Measurements from ENCODE around the gene COL9A3.

The COL9A3 gene

DNA sequence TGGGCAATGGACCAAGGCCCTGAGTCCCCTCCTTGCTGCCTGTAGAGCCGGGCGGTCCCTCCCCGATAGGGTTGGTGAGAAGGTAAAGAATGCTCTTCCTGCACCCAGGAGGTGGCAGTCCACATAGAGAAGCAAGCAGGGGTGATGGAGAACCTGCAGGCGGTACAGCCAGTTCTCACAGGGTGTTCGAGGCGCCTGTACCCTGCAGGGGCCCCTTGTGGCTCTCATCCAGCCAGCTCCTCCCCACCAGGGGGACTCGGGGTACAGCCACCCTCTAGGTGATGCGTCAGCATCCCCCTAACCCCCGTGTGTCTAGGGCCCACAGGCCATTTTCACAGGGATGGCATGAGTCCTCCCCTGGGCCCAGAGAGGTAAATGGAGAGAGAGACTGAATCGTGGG, 5.1 kb upstream of the COL9A3 start:
- Mint-ChIP-seq H3K4me3 (no peak overlapping the region), H3K4me1 (peaks cover 44% of the 10 kb centered on the region), H3K9me3 (no peaks in the 10 kb centered on the region), H3K27me3 (peaks cover 24% of the 10 kb centered on the region), H3K27ac (no peak overlapping the region)
- DNase-seq = no peak
- ATAC-seq = no peak

DNA sequence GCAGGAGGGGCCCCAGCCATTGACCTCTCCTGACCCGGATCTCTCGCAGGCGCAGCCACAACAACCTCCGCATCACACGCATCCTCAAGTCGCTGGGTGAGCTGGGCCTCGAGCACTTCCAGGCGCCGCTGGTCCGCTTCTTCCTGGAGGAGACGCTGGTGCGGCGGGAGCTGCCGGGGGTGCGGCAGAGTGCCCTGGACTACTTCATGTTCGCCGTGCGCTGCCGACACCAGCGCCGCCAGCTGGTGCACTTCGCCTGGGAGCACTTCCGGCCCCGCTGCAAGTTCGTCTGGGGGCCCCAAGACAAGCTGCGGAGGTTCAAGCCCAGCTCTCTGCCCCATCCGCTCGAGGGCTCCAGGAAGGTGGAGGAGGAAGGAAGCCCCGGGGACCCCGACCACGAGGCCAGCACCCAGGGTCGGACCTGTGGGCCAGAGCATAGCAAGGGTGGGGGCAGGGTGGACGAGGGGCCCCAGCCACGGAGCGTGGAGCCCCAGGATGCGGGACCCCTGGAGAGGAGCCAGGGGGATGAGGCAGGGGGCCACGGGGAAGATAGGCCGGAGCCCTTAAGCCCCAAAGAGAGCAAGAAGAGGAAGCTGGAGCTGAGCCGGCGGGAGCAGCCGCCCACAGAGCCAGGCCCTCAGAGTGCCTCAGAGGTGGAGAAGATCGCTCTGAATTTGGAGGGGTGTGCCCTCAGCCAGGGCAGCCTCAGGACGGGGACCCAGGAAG, 4.5 kb upstream of the COL9A3 start:
- Mint-ChIP-seq H3K27me3 (peaks cover 24% of the 10 kb centered on the region), H3K4me3 (no peak overlapping the region), H3K9me3 (no peaks in the 10 kb centered on the region), H3K27ac (no peak overlapping the region), H3K4me1 (peaks cover 38% of the 10 kb centered on the region)
- ATAC-seq (no peak), DNase-seq (no peak)

DNA sequence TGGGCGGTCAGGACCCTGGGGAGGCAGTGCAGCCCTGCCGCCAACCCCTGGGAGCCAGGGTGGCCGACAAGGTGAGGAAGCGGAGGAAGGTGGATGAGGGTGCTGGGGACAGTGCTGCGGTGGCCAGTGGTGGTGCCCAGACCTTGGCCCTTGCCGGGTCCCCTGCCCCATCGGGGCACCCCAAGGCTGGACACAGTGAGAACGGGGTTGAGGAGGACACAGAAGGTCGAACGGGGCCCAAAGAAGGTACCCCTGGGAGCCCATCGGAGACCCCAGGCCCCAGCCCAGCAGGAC, 4.0 kb upstream of the COL9A3 start:
- H3K27ac Mint-ChIP-seq = no peak overlapping the region
- no peak for DNase-seq
- H3K4me3 Mint-ChIP-seq = no peak overlapping the region
- H3K9me3 Mint-ChIP-seq = no peaks in the 10 kb centered on the region
- no peak for ATAC-seq
- peaks cover 29% of the 10 kb centered on the region for H3K27me3 Mint-ChIP-seq
- H3K4me1 Mint-ChIP-seq = peaks cover 33% of the 10 kb centered on the region

DNA sequence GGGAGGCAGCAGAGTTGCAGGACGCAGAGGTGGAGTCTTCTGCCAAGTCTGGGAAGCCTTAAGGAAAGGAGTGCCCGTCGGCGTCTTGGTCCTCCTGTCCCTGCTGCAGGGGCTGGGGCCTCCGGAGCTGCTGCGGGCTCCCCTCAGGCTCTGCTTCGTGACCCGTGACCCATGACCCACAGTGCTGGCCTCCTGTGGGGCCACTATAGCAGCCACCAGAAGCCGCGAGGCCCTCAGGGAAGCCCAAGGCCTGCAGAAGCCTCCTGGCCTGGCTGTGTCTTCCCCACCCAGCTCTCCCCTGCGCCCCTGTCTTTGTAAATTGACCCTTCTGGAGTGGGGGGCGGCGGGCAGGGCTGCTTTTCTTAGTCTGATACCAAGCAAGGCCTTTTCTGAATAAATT, 3.3 kb upstream of the COL9A3 start:
- H3K4me3 Mint-ChIP-seq = no peak overlapping the region
- H3K4me1 Mint-ChIP-seq = peaks cover 27% of the 10 kb centered on the region
- H3K27me3 Mint-ChIP-seq = peaks cover 36% of the 10 kb centered on the region
- no peaks in the 10 kb centered on the region for H3K9me3 Mint-ChIP-seq
- H3K27ac Mint-ChIP-seq = no peak overlapping the region
- DNase-seq = no peak
- ATAC-seq = no peak

DNA sequence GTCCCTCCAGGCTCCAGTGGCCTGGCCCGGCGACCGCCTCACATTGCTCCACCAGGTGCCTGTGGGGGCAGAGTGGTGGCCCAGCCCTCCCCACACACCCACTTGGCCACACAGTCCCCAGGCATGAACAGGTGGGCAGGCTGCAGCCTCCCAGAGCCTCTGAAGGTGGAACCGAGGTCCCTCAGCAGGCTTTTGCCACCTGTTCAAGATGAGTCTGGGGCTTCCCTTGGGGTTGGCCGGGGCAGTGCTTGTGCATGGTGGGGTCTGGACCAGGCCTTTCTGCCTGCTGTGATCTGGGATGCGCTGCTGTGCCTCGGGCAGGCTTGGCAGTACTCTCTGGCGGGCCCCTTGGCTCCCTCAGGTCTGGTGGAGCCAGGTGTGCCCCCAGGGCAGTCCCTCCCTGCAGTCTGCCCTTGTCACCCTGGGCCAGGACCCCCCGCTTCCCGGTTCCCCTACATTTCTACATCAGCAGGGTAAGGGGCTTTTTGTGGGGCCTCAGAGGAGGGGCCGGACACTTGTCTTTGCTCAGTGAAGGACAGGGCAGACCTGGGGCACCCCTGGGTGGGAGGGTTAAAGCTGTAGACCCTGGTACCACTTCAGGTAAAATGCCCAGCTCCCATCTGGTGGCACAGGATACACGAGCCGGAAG, 2.7 kb upstream of the COL9A3 start:
- ATAC-seq (peak; percentile 21), DNase-seq (no peak)
- Mint-ChIP-seq H3K27ac (no peak overlapping the region), H3K4me3 (no peak overlapping the region), H3K9me3 (no peaks in the 10 kb centered on the region), H3K4me1 (peaks cover 27% of the 10 kb centered on the region), H3K27me3 (peaks cover 42% of the 10 kb centered on the region)

DNA sequence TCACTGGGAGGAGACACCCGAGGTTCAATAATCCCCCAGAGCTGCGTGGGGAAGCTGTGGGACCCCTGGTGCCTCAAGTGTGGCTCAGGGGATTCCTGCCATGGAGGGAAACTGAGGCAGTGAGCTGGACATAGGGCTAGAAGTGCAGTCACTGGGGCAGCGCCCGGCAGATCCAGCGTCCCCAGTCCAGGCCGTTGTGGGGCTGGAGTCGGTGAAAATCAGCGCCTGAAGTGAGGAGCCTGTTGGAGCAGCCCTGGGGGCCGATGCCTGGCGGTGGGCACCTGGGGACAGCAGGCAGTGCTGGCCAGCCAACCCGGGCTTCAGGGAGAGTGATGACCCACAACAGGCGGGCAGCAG, 2.2 kb upstream of the COL9A3 start:
- DNase-seq = no peak
- no peak overlapping the region for H3K27ac Mint-ChIP-seq
- no peaks in the 10 kb centered on the region for H3K9me3 Mint-ChIP-seq
- H3K27me3 Mint-ChIP-seq = peaks cover 47% of the 10 kb centered on the region
- no peak for ATAC-seq
- H3K4me3 Mint-ChIP-seq = no peak overlapping the region
- peaks cover 27% of the 10 kb centered on the region for H3K4me1 Mint-ChIP-seq

DNA sequence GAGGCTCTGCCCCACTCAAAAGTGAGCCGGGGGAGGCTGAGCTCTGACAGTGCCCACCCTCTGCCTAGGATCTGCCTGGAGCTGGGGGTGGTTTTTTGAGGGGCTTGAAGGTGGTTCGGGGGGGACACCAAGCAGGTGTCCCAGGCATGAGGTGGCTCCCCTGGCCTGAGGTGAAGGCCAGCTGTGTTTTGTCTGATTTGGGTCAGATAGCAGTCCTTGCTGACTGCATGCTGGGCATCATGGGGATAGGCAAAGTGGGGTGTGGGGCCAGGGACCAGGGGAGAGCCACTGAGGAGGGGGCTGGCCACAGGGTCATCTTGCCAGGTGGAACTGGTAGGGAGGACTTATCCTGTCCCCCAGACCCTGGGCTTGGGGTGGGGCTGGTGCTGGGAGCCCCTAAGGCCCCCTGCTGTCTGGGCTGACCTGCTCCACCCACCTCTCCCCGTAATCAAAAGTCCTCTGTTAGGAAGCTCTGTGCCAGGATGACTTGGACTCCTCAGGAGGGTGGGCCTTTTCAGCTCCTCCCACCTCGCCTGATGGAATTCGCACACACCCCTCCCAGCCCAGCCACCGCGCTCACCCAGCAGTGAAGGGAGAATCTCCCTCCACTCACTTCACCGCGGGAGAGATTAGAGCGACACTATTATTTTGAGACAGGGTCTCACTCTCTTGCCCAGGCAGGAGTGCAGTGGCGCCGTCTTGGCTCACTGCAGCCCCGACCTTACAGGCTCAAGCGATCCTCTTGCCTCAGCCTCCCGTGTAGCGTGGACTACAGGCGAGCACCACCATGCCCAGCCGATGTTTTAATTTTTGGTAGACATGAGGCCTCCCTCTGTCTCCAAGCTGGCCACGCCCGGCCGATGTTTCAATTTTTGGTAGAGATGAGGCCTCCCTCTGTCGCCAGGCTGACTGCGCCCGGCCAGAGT, 1.5 kb upstream of the COL9A3 start:
- Mint-ChIP-seq H3K9me3 (no peaks in the 10 kb centered on the region), H3K27me3 (peaks cover 54% of the 10 kb centered on the region), H3K4me3 (peak overlapping the region in 1 of 2 donors; percentile 41), H3K4me1 (peaks cover 27% of the 10 kb centered on the region), H3K27ac (peak overlapping the region in 1 of 2 donors; percentile 43)
- no peak for DNase-seq
- ATAC-seq = peak; percentile 31

DNA sequence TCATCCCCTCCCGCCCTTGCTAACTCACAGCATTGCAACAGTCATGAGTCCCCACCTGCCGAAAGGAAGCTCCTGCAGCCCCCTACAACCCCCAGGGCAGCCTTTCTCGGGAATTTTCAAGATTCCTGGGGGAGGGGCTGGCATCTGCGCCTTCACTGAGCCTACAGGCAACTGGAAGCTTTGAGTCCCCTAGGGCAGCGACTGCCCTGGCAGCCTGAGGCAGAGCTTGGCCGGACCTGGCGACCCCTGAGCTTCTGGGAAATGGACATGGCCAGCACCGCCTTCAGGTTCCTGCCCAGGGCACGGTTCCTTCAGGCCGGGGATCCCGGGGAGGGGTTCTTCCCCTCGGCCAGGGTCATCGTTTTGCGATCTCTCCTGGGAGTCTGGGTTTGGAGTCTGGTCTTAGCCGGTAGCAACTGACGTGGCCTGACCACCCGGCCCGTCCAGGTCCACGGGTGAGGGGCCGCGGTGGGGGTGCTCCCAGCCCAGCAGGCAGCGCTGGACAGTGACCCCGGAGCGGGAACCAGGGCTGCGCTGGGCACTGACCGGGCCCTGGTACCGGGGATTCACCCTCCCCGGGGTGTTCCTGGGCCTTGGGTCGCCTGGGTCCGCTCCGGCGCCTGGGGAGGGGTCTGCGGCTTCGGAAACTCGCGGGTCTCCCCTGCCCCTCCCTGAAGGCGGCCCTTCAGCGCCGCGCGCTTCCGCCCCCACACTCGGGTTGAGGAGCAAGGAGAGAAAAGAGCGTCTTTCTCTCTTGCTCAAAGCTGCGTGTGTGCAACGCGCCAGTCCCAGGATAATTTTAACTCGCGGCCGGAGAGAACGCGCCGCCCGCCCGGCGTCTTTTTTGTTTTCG, 593 bp upstream of the COL9A3 start:
- DNase-seq (no peak), ATAC-seq (no peak)
- H3K27ac Mint-ChIP-seq = peak overlapping the region in 1 of 2 donors; percentile 48
- H3K4me3 Mint-ChIP-seq = peak overlapping the region; percentile 54 to 56
- H3K27me3 Mint-ChIP-seq = peaks cover 57% of the 10 kb centered on the region
- peaks cover 27% of the 10 kb centered on the region for H3K4me1 Mint-ChIP-seq
- H3K9me3 Mint-ChIP-seq = no peaks in the 10 kb centered on the region

DNA sequence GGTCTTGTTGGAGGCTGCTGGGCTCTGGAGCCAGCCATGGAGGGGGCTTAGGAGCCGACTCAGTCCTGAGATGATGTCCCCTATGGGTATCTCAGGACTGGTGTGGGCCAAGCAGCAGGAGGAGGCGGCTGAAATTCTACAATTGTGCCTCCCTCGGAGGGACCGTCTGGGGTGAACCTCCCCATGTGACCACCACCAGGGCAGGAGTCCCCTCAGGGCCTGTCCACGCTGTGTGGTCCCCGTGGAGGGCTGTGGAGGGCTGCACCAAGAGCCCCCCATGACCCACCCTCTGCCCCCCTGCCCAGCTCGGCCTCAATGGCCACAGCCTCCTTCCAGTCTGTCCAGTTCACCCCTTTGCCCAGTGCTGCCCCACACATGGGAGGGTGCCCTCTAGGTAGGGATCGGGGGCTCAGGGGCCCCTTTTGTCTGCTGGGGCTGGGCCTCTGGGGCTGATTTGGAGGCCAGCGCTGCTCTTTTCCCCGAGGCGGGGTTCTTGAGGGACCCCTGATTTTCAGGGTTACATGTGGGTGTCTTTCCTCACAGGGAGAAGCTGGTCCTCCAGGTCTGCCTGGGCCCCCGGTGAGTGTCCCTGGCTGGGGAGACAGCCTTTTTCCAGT, 1.2 kb downstream of the COL9A3 start:
- Mint-ChIP-seq H3K4me1 (peaks cover 19% of the 10 kb centered on the region), H3K4me3 (no peak overlapping the region), H3K27ac (no peak overlapping the region), H3K27me3 (peaks cover 57% of the 10 kb centered on the region), H3K9me3 (no peaks in the 10 kb centered on the region)
- DNase-seq = no peak
- ATAC-seq = no peak

DNA sequence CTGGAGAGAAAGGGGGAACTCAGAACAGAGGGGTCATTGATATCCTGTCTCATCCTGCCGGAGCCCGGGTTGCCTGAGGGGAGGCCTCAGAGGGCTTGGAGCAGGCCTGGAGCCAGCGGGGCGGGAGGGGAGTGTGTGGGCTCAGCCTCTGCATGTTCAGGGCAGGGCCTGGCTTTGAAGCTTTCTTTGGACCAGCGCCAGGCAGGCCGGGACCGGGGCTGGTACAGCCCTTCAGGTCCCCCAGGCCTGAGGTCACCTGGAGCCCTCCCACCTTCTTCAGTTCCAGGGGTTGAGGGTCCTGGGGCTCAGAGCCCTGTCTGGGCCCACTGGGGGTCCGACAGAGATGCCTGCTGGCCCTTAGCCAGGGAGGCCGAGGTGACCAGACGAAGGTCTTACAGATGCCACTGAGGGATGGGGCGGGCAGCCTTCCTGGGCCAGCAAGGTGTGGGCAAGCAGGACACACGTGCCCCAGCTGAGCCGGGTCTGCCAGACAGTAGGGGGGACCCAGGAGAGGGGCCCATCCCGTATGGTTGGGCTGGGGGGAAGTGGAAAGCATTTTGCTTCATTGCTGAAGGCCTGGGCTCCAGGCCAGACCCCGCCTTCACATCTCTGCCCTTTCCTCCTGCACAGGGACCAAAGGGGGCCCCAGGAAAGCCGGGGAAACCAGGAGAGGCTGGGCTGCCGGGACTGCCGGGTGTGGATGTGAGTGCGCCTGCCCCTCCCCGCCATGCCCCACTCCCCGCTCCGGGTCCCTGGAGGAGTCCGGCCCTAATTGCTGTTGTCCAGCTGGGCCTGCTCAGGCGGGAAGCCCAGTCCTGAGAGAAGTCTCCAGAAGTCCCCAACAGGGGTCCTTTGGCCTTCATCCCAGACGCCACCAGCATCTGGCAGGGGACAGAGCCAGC, 2.0 kb downstream of the COL9A3 start:
- ATAC-seq (no peak), DNase-seq (no peak)
- Mint-ChIP-seq H3K27ac (peak overlapping the region in 1 of 2 donors; percentile 51), H3K4me1 (peaks cover 19% of the 10 kb centered on the region), H3K27me3 (peaks cover 57% of the 10 kb centered on the region), H3K4me3 (no peak overlapping the region), H3K9me3 (no peaks in the 10 kb centered on the region)

DNA sequence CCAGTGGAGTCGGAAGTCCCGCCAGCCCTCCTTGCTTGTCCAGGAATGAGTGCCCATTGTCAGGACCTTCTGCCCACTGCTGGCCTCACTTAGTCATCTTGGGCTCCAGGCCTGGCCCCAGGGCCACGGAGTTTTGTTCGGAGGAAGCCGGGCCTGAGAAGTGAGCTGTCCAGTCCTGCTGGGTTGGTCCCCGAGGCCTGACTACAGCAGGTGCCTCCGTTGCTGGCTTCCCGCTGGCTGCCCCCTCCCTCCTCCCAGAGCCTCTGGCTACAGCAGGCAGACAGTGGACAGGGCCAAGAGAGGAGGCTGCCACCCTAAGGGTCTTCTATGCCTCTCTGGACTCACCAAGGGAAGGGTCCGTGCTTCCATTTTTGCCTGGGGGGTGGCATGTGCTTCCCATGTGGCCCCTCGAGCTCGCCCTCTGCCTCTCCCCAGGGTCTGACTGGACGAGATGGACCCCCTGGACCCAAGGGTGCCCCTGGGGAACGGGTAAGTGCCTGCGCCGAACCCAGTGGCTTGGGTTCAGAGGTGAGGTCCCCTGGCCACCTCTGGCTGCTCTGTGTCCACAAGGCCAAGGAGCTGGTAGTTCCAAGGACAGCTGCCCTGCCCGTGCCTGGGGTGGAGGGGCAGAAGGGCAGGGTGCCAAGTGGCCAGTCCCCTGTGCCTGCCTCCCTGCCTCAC, 2.8 kb downstream of the COL9A3 start:
- no peaks in the 10 kb centered on the region for H3K9me3 Mint-ChIP-seq
- no peak for ATAC-seq
- H3K4me1 Mint-ChIP-seq = peaks cover 16% of the 10 kb centered on the region
- no peak overlapping the region for H3K27ac Mint-ChIP-seq
- no peak for DNase-seq
- no peak overlapping the region for H3K4me3 Mint-ChIP-seq
- peaks cover 53% of the 10 kb centered on the region for H3K27me3 Mint-ChIP-seq

DNA sequence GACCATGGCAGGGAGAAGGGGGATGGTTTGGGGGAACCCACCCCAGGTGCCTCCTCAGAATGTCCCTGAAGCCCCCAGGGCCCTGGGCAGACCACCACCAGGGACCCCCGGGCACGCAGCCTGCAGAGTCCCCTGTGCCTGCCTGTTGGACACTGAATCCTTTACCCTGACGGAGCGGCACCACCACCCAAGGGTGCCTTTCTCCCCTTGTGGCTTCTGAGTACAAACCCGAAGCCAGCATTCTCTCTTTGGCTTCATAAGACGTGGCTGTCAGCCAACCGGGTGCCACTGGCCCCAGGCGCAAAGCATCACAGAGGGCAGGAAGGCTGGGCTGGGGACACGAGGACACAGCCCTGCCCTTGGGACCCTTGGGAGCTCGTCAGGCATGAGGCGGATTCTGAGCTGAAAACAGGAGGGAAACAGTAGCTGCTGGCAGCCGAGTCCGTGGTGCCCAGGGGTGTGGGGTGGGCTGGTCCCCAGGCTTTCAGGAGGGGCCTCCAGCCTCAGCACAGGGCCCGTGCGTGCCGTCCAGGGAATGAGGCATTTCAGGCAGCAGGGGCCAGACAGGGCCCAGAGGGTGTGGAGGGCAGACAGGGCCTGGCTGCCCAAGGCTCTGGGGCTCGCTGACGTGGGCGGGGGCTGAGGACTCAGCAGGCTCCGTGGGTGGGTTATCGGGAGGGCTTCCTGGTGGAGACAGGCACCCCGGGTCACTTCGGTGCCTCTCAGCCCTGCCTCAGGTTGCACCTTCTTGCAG, 3.5 kb downstream of the COL9A3 start:
- Mint-ChIP-seq H3K9me3 (no peaks in the 10 kb centered on the region), H3K4me1 (peaks cover 8% of the 10 kb centered on the region), H3K27ac (peak overlapping the region in 1 of 2 donors; percentile 28), H3K4me3 (no peak overlapping the region), H3K27me3 (peaks cover 46% of the 10 kb centered on the region)
- no peak for ATAC-seq
- no peak for DNase-seq
